Activated T-helper 2 cell treated with anti-CD3 and anti-CD28 coated beads, Interferon-gamma antibody, Interleukin-2, Interleukin-4, amounts not matched to agents 10 μg/mL and 5 μg/mL and 100 μg/mL, durations not matched to agents 14 hours and 24 hours and 36 hours (primary cell): Measurements from ENCODE around the gene NRP2. TPM values are rescaled to one million over a fixed set of nuclear protein-coding genes. Genes with fewer than 3 reads are reported as not detected.

Experiments used
- DNase-seq: peaks from one replicate; pipeline ENCODE4 v3.0.0; 2021; ENCODE audit warnings: low spot score
- H3K27ac Mint-ChIP-seq: one replicate; pipeline ENCODE4 v1.8.0; 2021; ENCODE audit warnings: mixed read lengths
- H3K27me3 Mint-ChIP-seq: one replicate; pipeline ENCODE4 v1.8.0; 2021; ENCODE audit warnings: low read depth, mixed read lengths
- H3K36me3 Mint-ChIP-seq: one replicate; pipeline ENCODE4 v1.8.0; 2021; ENCODE audit warnings: low read depth, mixed read lengths
- H3K4me1 Mint-ChIP-seq: one replicate; pipeline ENCODE4 v1.8.0; 2021; ENCODE audit warnings: low read depth, mixed read lengths
- H3K4me3 Mint-ChIP-seq: one replicate; pipeline ENCODE4 v1.8.0; 2021; ENCODE audit warnings: low read depth, mild to moderate bottlenecking, moderate library complexity, mixed read lengths
- H3K9me3 Mint-ChIP-seq: one replicate; pipeline ENCODE4 v1.8.0; 2021; ENCODE audit warnings: mixed read lengths
- intact Hi-C: fragments of 100-400 bp; cut with micrococcal nuclease; formaldehyde crosslinking; loops from one replicate; pipeline ENCODE4 v1.15.1; 2023
- total RNA-seq: library from RNA; stranded (reverse); gene quantifications from 2 replicates; pipeline ENCODE4 v1.2.3, GENCODE V29; 2022

NRP2 gene
- total RNA-seq, 1 donor from 2014 or later: 61.7 TPM

DNA sequence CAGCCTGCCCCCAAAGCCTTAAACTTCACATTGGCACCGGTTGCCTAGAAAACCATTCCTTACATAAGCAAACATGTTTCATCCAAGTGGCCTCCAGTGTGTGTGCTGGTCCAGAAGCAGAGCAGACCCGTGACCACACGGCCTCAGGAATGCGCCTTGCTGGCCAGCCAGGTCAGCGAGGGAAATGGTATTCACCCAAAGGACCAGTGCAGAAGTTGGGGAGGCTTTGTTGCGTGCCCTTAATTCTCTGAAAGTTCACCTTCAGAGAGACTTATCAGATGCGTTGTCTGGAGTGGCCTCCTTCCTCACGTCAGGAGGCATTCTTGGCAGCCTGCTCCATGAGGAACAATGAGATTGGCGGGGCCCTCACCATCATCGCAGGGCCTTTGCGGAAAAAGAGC lies 25.9 kb downstream of the NRP2 start:
- peaks cover 57% of the 10 kb centered on the region for H3K4me1 Mint-ChIP-seq
- H3K4me3 Mint-ChIP-seq: no peak overlapping the region
- no peak overlapping the region for H3K27ac Mint-ChIP-seq
- peaks cover 47% of the 10 kb centered on the region for H3K36me3 Mint-ChIP-seq
- intact Hi-C loops: no loop called here
- no peak for DNase-seq
- no peaks in the 10 kb centered on the region for H3K9me3 Mint-ChIP-seq
- H3K27me3 Mint-ChIP-seq: no peaks in the 10 kb centered on the region

DNA sequence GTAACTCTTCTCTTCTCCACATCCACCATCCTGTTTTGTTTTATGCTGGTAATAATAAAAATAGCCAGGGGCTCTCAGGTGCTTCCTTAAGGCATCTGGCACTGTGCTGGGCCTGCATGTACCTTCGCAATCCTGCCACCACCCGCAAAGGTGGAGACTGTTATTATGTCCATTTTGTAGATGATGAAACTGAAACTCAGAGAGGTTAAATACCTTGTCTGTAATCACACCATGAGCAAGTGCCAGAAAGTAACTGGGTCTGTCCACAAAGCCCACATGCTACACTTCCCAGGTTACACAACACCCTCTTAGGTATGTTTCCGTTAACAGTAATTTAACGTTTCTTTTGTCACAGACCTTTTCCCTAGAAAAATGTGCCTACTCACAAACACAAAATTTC lies 27.0 kb downstream of the NRP2 start:
- intact Hi-C loops: no loop called here
- no peak for DNase-seq
- Mint-ChIP-seq H3K27me3 (no peaks in the 10 kb centered on the region), H3K4me3 (no peak overlapping the region), H3K36me3 (peaks cover 48% of the 10 kb centered on the region), H3K4me1 (peaks cover 66% of the 10 kb centered on the region), H3K9me3 (no peaks in the 10 kb centered on the region), H3K27ac (peak overlapping the region; percentile 79)

DNA sequence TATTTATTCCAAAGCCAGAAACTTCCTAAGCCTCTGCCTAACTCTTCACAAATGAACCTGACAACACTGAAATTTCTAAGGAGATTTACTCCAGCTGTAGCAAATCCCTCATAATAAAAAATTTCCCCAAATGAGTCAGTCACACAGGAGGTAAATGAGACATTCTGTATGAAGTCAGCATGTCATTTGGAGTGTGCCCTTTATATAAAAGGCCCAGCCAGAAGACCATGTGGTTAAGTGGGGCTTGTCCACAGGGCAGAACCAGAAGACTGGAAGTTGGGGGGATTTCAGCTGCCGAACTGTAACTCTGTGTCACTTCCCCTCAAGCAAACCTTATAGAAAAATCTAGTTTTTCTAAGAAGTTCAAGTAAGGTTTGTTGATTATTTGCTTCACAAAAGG lies 30.2 kb downstream of the NRP2 start:
- no peaks in the 10 kb centered on the region for H3K9me3 Mint-ChIP-seq
- H3K27ac Mint-ChIP-seq: peak overlapping the region; percentile 46
- H3K27me3 Mint-ChIP-seq: no peaks in the 10 kb centered on the region
- peaks cover 80% of the 10 kb centered on the region for H3K4me1 Mint-ChIP-seq
- no peak overlapping the region for H3K4me3 Mint-ChIP-seq
- H3K36me3 Mint-ChIP-seq: peaks cover 48% of the 10 kb centered on the region
- intact Hi-C loops: loop anchor here (2.0 kb wide), 1 partner anchor 32 kb away; no protein-coding TSS in a partner anchor
- DNase-seq: no peak

DNA sequence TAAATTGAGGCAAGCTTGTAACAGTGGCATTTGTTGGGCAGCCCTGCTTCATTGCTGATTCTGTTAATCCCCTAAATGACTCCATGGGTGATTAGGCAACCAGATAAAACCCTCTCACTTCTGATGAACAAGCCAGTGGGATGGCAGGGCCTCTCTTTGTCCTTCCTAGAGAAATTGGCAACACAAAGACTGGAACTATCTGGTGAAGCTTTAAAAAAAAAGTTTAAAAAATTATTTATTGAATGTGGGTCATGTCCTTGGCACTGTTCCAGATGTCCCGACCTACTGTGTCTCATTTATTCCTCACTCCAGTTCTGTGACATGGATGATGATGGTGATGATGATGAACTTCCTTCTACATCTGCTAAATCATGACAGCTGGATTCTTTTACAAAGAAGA lies 30.8 kb downstream of the NRP2 start:
- H3K4me1 Mint-ChIP-seq: peaks cover 83% of the 10 kb centered on the region
- no peaks in the 10 kb centered on the region for H3K27me3 Mint-ChIP-seq
- intact Hi-C loops: loop anchor here (2.0 kb wide), 1 partner anchor 32 kb away; no protein-coding TSS in a partner anchor
- H3K27ac Mint-ChIP-seq: peak overlapping the region; percentile 46
- no peak for DNase-seq
- peaks cover 54% of the 10 kb centered on the region for H3K36me3 Mint-ChIP-seq
- no peaks in the 10 kb centered on the region for H3K9me3 Mint-ChIP-seq
- H3K4me3 Mint-ChIP-seq: no peak overlapping the region

DNA sequence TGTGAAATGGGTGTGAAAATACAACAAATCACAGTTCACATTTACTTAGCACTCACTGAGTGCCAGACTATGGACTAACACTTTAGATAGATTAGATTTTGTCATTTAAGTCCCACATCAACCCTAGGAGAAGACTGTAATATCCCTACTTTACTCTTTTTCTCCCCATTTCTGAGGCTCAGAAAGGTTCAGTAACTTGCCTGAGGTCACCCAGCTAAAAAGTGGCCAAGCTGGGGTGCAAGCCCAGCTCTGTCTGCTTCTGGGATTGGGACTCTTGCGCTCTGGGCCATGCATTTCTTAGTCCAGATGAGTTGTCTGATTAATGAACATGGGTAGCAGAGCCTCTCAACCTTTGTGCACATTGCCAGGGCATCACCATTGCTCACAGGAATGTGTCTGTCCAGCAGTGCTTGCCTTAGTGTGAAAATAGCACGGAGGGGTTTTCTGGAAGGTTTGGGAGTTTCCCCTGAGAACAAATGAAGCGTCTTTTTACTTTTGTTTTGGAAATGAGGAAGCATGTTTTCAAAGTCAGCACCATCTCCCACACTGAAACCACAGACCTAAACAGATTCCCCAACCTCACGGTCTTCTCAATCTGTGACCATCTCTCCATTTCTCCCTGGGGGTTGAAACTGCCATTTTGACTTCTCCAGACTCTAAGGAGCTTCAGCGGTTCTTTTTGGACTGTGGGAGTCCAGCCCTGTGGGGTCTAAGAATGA lies 31.9 kb downstream of the NRP2 start:
- Mint-ChIP-seq H3K4me1 (peaks cover 84% of the 10 kb centered on the region), H3K36me3 (peaks cover 54% of the 10 kb centered on the region), H3K9me3 (no peaks in the 10 kb centered on the region), H3K27ac (peak overlapping the region; percentile 77), H3K27me3 (no peaks in the 10 kb centered on the region), H3K4me3 (no peak overlapping the region)
- DNase-seq: no peak
- intact Hi-C loops: loop anchor here (1.0 kb wide), 2 partner anchors 8 to 14 kb away; no protein-coding TSS in a partner anchor

DNA sequence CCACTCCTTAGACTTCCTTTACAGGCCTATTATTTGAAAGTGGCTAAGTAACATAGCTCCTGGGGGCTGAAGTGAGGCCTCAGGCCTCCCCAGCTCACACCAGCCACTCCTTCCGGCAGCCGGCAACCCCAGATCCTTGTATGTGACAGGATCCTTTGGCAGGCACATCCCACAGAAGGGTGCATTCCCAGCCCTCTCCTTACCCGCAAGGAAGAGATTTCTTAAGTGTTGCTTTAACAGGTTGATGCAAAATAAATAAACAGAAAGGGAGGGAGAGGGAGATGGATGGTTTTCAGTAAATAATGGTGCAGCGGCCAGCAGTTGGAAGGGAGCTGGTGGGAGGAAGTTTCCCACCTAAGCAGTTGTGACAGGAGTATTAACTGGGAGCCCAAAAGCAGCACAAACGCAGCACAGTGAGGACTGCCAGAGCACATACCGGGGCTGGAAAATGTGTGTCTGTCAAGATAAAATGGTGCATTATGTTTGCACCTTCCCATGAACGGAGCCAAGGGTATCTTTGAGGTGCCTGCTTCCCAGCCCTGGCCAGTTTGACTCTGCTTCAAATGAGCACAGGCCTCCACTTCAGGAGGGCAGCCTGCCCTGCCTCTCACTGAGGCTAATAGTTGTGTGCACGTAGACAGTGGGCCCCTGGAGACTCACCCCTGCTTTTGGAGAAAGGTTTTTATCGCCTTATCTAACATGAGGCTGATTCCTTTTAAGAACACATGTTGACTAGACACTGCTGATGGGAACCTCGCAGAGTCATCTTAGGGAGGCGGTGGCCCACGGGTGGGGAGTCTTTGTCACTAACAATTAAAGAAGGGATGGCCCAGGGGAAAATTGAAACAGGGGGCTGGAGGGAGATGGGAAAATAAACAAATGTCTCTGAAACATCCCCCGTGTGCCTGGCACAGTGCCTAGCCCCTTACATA lies 32.8 kb downstream of the NRP2 start:
- Mint-ChIP-seq H3K27ac (peak overlapping the region; percentile 77), H3K4me3 (no peak overlapping the region), H3K9me3 (no peaks in the 10 kb centered on the region), H3K36me3 (peaks cover 47% of the 10 kb centered on the region), H3K27me3 (no peaks in the 10 kb centered on the region), H3K4me1 (peaks cover 84% of the 10 kb centered on the region)
- no peak for DNase-seq
- intact Hi-C loops: loop anchor here (1.0 kb wide), 2 partner anchors 9 to 15 kb away; no protein-coding TSS in a partner anchor

DNA sequence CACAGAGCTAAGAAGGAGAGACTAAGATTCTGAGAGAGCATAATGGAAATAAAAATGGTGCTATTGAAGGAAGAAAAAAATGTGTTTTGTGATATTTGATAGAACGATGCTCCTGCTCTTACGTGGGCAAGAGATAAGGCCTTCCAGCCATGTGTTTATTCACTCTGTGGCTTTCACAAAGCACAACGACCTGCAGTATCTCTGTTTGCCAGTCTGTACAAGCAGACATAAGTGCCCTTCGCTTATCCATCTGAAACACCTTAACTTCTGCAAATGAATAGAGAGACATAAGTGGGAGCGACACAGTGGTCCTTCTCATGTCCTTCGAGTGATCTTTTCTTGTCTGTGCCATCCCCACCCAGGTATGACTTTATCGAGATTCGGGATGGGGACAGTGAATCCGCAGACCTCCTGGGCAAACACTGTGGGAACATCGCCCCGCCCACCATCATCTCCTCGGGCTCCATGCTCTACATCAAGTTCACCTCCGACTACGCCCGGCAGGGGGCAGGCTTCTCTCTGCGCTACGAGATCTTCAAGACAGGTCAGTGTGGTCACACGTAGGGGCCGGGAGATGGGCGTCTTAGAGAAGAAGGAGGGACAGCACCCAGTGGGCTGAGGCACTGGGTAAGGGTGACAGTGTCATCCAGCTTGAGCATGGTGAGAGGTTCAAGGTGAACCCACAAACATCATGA lies 33.7 kb downstream of the NRP2 start:
- Mint-ChIP-seq H3K4me3 (no peak overlapping the region), H3K9me3 (no peaks in the 10 kb centered on the region), H3K4me1 (peaks cover 86% of the 10 kb centered on the region), H3K36me3 (peaks cover 45% of the 10 kb centered on the region), H3K27me3 (no peaks in the 10 kb centered on the region), H3K27ac (peak overlapping the region; percentile 56)
- intact Hi-C loops: no loop called here
- no peak for DNase-seq

DNA sequence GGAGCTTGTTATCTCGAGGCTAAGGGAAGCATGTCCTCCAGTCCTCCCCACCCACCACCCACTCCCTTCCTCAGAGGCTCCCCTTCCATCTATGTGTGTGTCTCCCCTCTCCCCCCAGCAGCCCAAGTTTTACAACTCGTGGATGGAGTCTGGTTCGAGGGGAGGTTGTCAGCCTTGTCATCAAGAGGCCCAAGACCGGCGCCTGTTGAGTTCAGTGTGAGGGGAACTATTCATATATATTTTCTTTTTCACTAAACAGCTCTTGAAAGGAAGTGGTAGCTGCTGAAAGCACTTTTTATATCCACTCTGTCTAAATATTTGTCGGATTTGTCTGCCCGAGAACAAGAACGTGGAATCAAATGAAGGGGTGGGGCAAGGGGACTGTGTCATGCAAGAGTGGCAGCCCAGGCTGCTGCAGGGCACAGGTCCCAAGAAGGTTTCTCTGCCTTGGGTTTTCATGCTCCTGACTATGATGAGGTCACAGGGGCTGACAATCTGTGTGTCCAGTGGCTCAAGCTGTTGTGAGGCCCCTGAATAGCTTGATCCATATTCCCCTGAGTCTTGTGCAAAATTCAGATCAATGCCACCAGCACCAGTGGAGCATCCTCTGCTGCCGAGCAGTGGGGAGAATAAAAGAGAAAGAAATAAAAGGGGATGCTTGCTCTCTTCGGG lies 35.0 kb downstream of the NRP2 start:
- intact Hi-C loops: no loop called here
- H3K36me3 Mint-ChIP-seq: peaks cover 49% of the 10 kb centered on the region
- no peak for DNase-seq
- H3K27me3 Mint-ChIP-seq: no peaks in the 10 kb centered on the region
- H3K4me1 Mint-ChIP-seq: peaks cover 74% of the 10 kb centered on the region
- H3K9me3 Mint-ChIP-seq: no peaks in the 10 kb centered on the region
- no peak overlapping the region for H3K4me3 Mint-ChIP-seq
- peak overlapping the region; percentile 62 for H3K27ac Mint-ChIP-seq

DNA sequence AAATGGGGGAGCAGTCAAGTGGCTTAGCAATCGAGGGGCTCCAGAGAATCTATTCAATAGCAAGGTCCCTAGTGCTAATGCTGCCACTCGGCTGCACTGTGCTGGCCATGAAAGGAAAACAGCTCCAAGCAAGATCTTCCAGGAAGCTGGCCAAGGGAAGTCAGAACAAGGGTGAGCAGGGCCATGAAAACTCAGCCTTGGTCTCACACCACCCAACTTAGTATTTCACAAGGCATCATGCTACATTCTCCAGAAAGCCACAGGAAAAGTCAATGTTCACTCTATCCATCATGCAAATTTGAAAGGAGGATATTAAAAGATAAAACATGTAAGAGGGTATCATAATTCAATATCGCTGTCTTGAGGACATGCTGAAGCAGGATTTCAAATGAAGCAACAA lies 35.7 kb downstream of the NRP2 start:
- H3K27ac Mint-ChIP-seq: no peak overlapping the region
- no peaks in the 10 kb centered on the region for H3K9me3 Mint-ChIP-seq
- H3K4me3 Mint-ChIP-seq: no peak overlapping the region
- no peaks in the 10 kb centered on the region for H3K27me3 Mint-ChIP-seq
- peaks cover 74% of the 10 kb centered on the region for H3K4me1 Mint-ChIP-seq
- intact Hi-C loops: loop anchor here (2.0 kb wide), 1 partner anchor 35 kb away; the partner anchor contains the start of gene NRP2
- DNase-seq: no peak
- H3K36me3 Mint-ChIP-seq: peaks cover 52% of the 10 kb centered on the region

DNA sequence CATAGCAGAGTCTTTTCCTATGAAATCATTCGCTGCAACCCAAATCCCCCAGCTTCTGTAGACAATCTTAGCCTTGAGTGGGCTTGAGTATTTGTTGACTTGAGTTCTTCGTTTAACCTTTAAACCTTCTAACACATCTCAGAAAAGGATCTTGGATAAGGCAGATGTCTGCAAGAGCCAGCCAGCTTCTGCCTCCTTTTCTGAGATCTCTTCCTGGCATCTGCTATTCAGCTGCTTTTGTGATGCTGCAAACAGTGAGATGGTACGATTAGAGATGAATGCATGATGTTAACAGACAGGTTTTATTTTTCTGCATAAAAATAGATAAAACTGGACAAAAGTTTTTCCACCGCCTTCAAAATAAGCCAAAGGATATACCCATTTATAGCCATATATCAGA lies 37.5 kb downstream of the NRP2 start:
- Mint-ChIP-seq H3K9me3 (no peaks in the 10 kb centered on the region), H3K27ac (no peak overlapping the region), H3K36me3 (peaks cover 63% of the 10 kb centered on the region), H3K4me1 (peaks cover 63% of the 10 kb centered on the region), H3K4me3 (no peak overlapping the region), H3K27me3 (no peaks in the 10 kb centered on the region)
- intact Hi-C loops: loop anchor here (2.0 kb wide), 1 partner anchor 37 kb away; the partner anchor contains the start of gene NRP2
- DNase-seq: no peak

DNA sequence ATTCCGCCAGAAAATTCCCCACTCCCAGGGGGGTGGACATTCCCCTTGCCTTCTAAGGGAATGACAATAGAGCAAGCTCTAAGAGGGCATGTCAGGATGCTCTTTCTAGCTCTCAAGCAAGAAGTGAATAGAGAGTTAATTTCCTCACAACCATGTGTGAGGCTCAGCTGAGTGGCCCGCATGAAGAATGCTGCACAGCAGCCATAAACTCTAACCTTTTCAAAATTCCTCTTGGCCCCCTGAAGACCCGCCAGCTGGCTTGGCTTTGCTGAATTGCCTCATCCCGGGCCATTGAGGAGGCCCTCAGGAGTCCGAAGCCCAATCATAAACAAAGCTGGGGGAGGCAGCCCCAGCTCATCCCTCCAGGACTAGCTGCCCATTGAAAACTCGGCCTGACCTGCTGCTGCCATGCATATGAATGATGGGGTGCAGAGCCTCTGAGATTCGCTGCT lies 38.2 kb downstream of the NRP2 start:
- peaks cover 70% of the 10 kb centered on the region for H3K36me3 Mint-ChIP-seq
- no peaks in the 10 kb centered on the region for H3K27me3 Mint-ChIP-seq
- H3K4me3 Mint-ChIP-seq: no peak overlapping the region
- H3K27ac Mint-ChIP-seq: peak overlapping the region; percentile 8
- intact Hi-C loops: no loop called here
- H3K4me1 Mint-ChIP-seq: peaks cover 57% of the 10 kb centered on the region
- H3K9me3 Mint-ChIP-seq: no peaks in the 10 kb centered on the region
- no peak for DNase-seq

DNA sequence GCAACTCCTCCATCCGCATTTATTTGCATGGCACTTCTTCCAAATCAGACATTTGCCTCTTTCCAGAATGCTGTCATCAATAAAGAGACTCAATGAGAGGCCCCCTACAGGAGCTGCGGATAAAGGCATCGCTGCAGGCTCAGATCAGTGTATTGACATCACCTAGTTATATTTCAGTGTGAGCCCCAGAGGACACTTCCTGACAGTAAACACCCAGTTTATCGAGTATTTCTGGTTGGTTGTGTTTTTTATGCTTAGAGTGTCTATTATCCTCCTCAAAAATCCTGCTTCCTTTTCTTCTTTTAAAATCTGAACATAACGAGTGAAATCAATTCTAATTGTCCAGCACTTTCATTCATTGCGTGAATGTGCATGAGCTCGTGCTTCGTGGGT lies 38.8 kb downstream of the NRP2 start:
- intact Hi-C loops: no loop called here
- H3K4me3 Mint-ChIP-seq: no peak overlapping the region
- H3K27me3 Mint-ChIP-seq: no peaks in the 10 kb centered on the region
- H3K4me1 Mint-ChIP-seq: peaks cover 51% of the 10 kb centered on the region
- H3K9me3 Mint-ChIP-seq: no peaks in the 10 kb centered on the region
- peaks cover 72% of the 10 kb centered on the region for H3K36me3 Mint-ChIP-seq
- no peak for DNase-seq
- H3K27ac Mint-ChIP-seq: no peak overlapping the region
